ENCODE data around the gene TUFM. TPM values are rescaled to one million over a fixed set of nuclear protein-coding genes. Genes with fewer than 3 reads are reported as not detected.

The TUFM gene
- total RNA-seq, 1 experiment from 2014 or later = 361 TPM

DNA sequence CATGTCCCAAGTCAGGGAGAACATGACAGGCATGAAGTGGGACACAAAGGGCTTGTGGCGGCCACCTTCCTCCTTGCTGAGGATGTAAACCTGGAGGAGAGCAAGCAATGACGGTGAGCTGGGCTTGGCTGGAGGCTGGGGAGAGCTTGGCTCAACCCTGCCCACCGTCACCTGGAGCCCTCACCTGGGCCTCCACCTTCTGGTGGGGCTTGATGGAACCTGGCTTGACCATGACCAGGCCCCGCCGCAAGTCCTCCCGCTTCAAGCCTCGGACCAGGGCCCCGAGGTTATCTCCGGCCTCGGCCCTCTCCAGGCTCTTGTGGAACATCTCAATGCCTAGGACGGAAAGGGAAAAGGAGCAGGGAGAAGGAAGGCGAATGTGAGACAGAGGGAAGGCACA is 2.4 kb downstream of the TUFM start (continued):
- TF ChIP-seq, protein P1, sequence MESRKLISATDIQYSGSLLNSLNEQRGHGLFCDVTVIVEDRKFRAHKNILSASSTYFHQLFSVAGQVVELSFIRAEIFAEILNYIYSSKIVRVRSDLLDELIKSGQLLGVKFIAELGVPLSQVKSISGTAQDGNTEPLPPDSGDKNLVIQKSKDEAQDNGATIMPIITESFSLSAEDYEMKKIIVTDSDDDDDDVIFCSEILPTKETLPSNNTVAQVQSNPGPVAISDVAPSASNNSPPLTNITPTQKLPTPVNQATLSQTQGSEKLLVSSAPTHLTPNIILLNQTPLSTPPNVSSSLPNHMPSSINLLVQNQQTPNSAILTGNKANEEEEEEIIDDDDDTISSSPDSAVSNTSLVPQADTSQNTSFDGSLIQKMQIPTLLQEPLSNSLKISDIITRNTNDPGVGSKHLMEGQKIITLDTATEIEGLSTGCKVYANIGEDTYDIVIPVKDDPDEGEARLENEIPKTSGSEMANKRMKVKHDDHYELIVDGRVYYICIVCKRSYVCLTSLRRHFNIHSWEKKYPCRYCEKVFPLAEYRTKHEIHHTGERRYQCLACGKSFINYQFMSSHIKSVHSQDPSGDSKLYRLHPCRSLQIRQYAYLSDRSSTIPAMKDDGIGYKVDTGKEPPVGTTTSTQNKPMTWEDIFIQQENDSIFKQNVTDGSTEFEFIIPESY (IDR thresholded peaks at IDR 0.05; ENCODE audit: extremely low read depth, insufficient replicate concordance, low read length) = no peak
- no peak for TF ChIP-seq MAX (IDR thresholded peaks at IDR 0.05)
- no peak for TF ChIP-seq JUND (IDR thresholded peaks at IDR 0.05)

DNA sequence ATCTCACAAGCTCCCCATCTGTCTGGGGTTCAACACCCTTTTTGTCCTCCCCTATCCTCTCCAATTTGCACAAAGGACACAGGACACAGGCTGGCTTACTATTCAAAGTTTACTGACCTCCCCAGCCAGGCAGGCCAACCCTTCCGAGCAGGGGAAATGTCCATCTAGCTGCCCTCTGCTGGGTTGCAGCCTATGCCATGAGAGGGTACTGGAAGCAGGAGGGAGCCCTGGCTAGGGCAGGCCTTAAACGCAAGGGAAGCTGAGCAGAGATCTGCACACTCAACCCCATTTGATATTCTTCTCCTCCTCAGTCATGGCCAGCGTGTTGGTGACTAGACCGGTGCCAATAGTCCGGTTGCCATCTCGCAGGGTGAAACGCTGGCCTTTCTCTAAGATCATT is 3.5 kb downstream of the TUFM start:
- DNase-seq (ENCODE audit: low read depth, low spot score) = no peak
- intact Hi-C loops (cut with micrococcal nuclease) = no loop called here

More for the DNA sequence above, 3.5 kb downstream of the TUFM start:
- Histone ChIP-seq H3K9me2 (ENCODE audit: insufficient read depth) (no peaks in the 10 kb centered on the region), H2AFZ (ENCODE audit: low read depth, low read length, poor library complexity, severe bottlenecking) (no peak overlapping the region), H3K4me2 (ENCODE audit: low read length) (no peak overlapping the region), H4K20me1 (ENCODE audit: insufficient read depth) (peaks cover 6% of the 10 kb centered on the region; the same call in 1 of the 2 replicates), H3K27me3 (ENCODE audit: insufficient read depth, low read length) (no peaks in the 10 kb centered on the region), H3K4me1 (ENCODE audit: control insufficient read depth in 1 of 2, insufficient read depth in 2 of 2, low read length in 2 of 2) (peaks cover 8 to 19% of the 10 kb centered on the region in 2 experiments; a peak in 3 of 4 replicates), H3K4me3 (replicated peaks in 1 of 2; ENCODE audit: low read depth in 1 of 2, low read length in 2 of 2) (no peak overlapping the region), H3K36me3 (ENCODE audit: control insufficient read depth in 1 of 2, insufficient read depth in 2 of 2, low read length in 2 of 2) (peaks cover 25 to 33% of the 10 kb centered on the region in 2 experiments; a peak in 3 of 4 replicates), H3K9ac (ENCODE audit: low read length) (no peak overlapping the region), H3K79me2 (ENCODE audit: insufficient read depth, low read length) (peaks cover 38% of the 10 kb centered on the region), H3K9me3 (ENCODE audit: control insufficient read depth in 1 of 2, insufficient read depth in 1 of 2, low read depth in 1 of 2, low read length in 2 of 2) (no peaks in the 10 kb centered on the region), H3K27ac (ENCODE audit: low read depth, low read length) (no peak overlapping the region)
- ChIA-PET POLR2A (no interaction called here), CTCF (no interaction called here), RAD21 (ENCODE audit: low non-redundant PET in 1 of 2, low total read pairs in 2 of 2, uncharacterized antibody in 2 of 2, unreplicated experiment in 2 of 2) (no interaction called here)
- TF ChIP-seq EGR1 (IDR thresholded peaks at IDR 0.05; ENCODE audit: low read depth) = no peak
- TF ChIP-seq ZFX (IDR thresholded peaks at IDR 0.05) = no peak
- TF ChIP-seq YY1 (IDR thresholded peaks at IDR 0.05; ENCODE audit: extremely low read depth, insufficient replicate concordance, low read depth, low read length) = no peak
- TF ChIP-seq CTCF (IDR thresholded peaks at IDR 0.05 in 2 of 3, conservative IDR thresholded peaks at IDR 0.05 in 1 of 3; ENCODE audit: borderline replicate concordance in 1 of 3, insufficient read depth in 1 of 3, low read depth in 2 of 3, low read length in 2 of 3) = no peak
- no peak for TF ChIP-seq CEBPB (IDR thresholded peaks at IDR 0.05; ENCODE audit: low read depth)
- no peak for TF ChIP-seq ZNF274 (IDR thresholded peaks at IDR 0.05; ENCODE audit: low read depth, low read length)
- no peak for TF ChIP-seq TCF7L2 (IDR thresholded peaks at IDR 0.05; ENCODE audit: borderline replicate concordance, extremely low read depth, insufficient read depth, insufficient read length)
- TF ChIP-seq EZH2 (IDR thresholded peaks at IDR 0.05) = no peak
- no peak for TF ChIP-seq ELF1 (IDR thresholded peaks at IDR 0.05; ENCODE audit: borderline replicate concordance, low read depth)
- no peak for TF ChIP-seq MAX (IDR thresholded peaks at IDR 0.05)
- no peak for TF ChIP-seq POLR2AphosphoS5 (IDR thresholded peaks at IDR 0.05; ENCODE audit: low read depth, low read length)
- TF ChIP-seq CBX3 (IDR thresholded peaks at IDR 0.05; ENCODE audit: low read depth) = no peak
- no peak for TF ChIP-seq SIN3A (IDR thresholded peaks at IDR 0.05; ENCODE audit: low read depth)
- TF ChIP-seq RAD21 (IDR thresholded peaks at IDR 0.05; ENCODE audit: low read depth) = no peak
- TF ChIP-seq JUND (IDR thresholded peaks at IDR 0.05) = no peak
- no peak for TF ChIP-seq FOSL1 (IDR thresholded peaks at IDR 0.05; ENCODE audit: low read depth)
- no peak for TF ChIP-seq SRF (IDR thresholded peaks at IDR 0.05; ENCODE audit: low read depth)
- BruUV-seq (replicated peaks) = no TSS peak
- ATAC-seq = no peak

Measured in HCT116 (cell line).